Inflammatory macrophage (primary cell): Measurements from ENCODE around the gene DYSF.

Experiments used
- DNase-seq, 2 donors: peaks; one replicate each; pipeline ENCODE4 v3.0.0-alpha.2; 2020 to 2022

DYSF gene

DNA sequence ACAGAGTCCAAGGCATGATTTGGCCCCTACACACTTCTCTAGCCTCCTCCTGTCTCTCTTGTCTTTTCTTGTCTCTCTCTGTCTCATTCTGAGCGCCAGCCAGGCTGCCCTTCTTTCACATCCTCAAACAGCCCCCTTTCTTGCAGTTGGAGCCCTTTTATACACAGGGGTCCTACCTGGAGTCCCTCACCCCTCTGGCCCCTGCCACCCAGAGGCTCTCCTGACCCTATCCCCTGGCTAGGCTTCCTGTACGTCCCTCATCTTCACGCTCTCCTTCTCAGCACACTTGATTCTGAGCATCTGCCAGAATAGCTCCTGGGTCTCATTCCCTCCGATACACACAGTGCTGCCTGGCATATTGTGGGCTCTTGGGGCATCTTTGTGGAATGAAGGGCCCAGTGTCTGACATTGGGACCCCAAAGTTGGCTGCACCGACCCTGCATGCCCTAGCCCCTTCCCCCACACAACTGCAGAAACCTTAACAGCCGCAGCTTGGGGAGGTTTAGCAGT is 261.9 kb downstream of the DYSF start:
- DNase-seq = no peak

DNA sequence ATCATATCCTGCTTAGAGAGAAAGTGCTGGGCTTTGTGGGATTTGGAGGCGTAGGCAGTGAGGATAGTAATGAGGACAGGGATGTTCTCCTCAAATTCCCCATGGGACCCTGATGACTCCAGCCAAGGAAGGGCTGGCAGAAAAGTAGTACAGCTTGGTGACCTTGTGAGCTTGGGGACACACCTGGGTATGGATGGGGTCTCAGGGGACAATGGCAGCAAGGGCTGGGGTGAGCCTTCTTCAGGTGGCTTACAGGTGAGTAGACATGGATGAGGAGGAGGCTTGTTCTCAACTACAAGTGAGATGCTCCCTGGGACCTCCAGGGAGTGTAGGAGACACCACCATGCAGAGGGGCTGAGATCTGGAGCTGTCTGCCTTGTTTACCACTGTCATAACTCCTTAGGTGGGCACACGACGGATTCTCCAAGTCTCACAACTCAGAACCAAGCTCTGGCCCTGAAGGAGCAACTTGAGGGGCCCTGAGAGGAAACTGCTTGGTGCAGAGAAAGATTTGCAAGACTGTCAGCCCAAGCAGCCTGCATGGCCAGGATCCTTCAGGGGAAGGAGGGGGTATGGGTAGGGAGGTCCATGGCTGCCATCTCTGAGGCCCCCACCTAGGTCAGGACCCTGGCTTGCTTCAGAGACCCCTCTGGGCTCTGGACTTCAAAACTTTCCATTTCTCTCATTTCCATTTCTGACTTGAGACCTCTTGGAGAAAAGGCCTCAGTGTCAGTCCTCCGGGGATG is 262.8 kb downstream of the DYSF start:
- DNase-seq = no peak

DNA sequence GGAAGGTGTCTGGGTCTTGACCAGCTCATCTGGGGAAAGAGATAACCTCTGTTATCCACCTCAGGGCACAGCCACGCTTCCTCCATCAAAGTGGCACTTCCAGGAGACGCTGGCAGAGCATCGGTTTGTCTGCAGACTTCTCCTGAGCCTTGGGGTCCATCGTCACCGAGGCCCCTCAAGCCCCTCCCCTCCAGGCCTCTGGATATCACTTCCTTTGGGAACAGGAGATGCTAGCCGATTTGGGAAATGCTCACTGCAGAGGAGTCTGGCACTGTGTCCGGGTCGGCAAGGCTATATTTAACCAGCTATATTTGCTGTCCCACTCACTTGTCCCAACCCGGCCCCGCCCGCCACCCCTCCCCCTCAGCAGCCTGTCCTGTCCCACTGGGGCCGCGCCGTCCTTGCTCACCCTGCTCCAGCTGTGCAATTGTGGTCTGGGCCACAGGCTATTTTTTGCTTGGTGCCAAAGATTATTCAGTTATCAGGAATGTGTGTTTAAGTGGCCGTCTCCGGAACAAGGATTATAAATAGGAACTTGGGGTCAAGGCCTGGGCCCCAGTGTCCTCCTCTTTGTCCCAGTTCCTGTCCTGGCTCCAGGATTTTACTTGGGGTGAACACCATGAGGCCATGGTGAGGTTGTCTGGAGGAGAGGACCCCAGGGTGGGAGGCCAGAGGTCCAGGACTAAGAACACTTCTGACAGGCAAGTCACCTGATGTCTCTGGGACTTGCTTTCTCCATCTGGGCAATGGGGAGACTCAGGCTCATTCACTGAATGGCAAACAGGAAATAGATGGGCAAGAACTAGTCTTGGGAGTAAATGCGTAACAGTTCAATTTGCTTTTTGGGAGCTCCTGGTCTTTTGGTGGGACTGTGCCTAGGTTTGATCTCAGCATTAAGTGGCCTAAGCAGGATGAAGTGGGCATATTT is 263.6 kb downstream of the DYSF start:
- no peak for DNase-seq

DNA sequence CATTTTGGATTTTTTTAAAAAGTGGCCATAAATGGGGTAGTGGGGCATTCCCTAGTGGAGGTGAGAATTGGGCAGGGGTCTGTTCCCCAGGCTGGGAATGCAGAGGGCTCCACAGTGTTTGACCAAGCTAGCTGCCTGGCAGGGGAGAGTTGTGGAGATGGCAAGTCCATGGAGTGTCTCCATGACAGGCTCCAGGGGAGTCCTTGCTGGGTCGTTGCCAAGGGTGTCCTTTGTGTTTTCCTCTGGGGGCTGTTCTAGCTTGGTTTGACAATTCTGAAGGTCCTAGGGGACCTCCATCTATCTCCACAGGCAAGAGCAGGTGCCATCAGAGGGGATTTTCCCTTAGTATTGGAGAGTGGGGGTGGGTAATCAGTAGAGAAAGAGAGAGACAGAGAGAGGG is 265.3 kb downstream of the DYSF start:
- DNase-seq = no peak

DNA sequence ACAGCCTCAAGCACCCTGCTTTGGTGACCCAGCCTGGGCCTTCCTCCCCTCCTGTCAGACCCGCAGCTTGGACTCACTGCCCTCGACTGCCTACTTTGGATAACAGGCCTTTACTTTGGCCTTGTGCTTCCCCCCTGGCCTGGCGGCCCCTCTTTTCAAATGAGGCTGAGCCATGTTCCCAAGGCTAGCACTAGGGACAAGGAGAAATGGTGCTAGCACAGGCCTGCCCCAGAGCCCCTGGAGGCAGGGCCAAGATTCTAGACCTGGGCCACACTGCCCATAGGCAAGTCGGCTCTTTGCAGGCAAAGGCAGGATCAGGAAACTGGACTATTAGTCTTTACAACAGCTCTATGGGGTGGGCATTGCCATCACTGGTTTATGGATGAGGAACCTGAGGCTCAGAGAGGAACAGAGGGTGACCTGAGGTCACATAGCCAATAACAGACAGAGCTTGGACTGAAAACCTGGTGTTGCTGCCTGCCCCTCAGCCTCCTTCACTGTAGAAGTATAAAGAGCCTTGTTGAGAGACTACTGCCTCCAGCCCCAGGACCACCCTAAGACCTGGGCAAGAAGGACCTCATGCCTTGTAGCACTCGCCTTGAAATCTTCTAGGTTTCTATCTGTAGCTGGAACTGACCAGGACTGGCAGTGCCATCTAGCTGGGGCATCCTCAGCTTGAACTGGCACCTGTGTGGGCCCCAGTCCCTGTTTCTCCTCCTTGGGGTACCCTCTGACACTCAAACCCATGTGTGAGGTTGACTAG is 266.3 kb downstream of the DYSF start:
- no peak for DNase-seq

DNA sequence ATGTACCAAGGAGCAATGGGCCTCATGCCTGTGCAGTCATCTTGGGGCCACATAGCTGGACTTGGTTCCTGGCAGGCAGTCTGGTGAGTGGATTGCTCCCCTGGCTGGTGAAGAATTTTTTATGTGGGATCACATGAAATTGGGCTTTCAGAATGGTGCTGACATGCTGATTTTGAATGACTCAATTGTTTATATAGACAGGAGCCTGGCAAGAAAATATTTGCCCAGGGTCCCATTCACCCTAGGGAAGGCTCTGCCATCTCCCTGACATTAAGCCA is 266.9 kb downstream of the DYSF start:
- no peak for DNase-seq

DNA sequence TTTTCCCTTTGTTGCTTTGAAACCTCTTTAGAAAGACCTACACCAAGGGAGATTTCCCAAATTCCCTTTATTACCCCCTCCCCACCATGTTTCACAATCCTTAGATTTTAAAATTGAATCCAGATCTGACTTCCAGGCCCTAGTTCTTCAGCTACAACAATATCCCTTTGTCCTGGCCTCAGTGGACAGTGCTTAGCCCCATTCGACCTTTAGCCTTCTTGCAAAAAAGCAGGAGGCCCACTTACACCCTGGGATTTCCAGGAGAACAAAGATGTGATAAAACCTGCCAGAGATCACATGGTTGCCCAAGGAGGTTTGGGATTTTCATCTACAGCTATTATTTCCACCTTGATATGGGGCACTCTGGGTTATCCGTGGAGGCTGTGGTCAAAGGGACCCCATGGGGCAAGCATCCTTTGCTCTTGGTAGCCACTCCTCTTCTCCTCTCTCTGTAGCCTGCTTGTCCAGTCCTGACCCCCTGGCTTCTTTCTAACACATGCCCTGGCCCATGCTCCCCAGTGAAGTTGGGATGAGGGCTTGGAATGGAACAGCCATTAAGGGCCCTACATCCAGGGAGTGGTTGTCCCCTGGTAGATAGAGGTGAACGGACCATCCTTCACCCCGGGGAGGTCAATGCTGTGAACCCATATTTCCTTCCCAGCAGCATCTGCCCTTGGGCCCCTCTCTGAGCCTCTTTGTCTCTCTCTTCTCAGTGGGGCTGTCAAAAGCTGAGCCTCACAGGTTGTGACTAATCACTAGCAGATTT is 267.4 kb downstream of the DYSF start:
- no peak for DNase-seq

DNA sequence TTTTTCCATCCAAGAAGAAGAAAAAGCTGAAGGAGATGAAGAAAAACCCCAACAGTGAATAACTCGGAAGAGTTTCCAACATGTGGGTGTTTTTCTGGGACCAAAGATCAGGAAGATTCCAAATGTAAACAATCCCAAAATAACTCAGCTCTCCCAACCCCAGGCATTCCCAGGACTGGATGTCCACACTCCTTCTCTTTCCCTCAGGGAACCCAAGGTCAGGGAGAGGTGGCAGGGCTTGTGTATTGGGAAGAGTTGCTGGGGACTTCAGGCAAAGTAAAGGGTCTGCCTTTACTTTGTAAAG is 268.0 kb downstream of the DYSF start:
- DNase-seq = no peak

DNA sequence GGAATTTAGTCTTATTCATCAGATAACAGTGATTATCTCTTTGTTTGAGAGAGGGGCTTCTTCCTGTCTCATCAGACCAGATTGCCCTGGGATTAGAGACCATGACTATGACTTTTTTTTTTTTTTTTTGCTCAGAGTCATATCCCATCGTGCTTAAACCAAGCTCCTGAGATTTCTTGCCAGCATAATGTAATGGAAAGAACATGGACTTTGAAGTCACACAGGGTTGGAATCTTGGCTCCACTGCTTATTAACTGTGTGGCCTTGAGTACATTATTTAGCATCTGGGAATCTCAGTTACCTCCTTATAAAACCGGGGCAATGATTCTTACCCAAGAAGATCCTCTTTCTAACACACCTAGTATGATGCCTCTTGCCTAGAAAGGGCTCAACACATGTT is 268.3 kb downstream of the DYSF start:
- DNase-seq = no peak

DNA sequence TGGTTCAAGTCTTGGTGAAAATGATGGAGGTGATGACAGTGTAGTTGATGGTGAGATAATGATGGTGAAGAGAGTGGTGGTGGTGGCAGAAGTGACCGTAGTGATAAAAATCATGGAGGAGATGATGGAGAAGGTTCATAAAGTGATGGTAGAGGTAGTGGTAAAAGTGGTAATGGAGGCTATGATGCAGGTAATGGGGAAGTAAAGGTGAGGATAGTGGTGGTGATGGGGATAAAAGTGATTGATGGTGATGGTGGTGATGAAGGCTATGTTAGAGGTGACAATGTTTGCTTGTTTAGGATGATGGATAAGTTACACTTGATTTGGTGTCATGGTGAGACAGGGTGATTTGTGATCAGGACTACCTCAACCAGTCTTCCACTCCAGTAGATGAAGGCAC is 268.9 kb downstream of the DYSF start:
- no peak for DNase-seq

DNA sequence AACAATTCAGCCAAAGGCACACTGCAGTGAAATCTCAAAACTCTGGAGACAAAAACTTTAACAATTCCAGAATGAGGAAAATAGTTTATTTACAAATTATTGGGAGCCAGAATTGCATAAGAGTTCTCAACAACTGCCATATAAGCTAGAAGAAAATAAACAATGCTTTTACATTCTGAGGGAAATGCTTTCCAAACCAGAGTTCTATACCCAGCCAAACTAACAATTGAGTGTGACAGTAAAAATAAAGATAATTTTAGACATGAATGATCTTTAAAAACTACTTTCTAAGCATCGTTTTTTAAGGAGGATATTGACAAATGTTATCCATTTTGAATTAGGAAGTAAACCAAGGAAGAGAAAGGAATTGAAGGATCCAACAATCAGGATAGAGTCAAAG is 271.4 kb downstream of the DYSF start:
- DNase-seq = no peak

DNA sequence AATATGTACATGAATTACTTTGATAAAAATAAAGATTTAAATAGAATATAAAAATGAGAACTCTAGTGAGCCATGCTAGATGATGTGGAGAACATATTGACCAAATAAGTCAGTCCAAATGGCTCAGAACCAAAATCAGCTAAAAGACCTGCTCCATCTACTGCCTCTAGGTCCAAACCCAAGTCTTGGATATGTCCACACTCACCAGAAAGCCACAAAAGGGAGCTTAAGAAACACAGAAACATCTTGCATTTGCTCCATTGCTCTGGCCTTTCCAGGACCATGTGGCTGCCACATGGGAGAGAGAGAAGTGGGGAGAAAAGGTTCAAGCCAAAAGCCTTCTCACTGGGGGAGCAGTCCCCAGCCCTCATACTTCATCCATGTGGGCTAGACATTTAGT is 272.5 kb downstream of the DYSF start:
- DNase-seq = no peak

DNA sequence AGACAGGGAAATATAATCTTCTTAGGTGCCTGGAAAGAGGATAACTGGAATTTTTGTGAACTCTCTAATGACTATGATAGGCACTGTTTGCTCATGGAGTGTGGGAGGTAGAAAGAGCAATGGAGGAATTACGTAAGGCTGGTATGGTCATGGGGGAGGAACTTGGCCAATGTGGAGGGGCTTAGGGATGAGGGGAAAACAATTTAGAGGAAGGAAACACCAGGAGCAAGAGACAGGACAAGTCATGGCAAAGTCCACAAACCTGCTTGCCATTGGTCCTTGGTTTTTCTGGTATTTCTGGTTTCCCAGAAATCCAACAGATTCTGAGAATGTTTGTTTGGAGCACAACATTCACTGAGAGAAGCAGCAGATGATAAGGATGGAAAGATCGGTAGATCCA is 274.2 kb downstream of the DYSF start:
- no peak for DNase-seq

DNA sequence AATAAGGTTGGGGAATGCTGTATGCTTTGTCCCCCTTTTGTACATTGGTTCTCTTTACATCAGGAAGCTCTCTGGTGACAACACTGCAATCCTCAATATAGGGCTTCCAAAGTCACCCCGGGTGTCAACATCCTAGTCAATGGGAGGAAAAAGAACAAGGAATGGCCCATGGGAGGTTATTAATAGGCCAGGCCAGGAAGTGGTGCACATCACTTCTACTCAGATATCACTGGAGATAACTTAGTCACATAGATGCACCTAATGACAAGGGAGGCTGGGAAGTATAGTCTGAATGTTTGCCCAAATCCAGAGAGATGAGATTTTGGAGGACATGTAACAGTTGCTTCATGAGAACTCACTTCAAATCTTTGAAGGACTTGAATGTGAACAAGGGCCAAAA is 274.7 kb downstream of the DYSF start:
- DNase-seq = no peak

DNA sequence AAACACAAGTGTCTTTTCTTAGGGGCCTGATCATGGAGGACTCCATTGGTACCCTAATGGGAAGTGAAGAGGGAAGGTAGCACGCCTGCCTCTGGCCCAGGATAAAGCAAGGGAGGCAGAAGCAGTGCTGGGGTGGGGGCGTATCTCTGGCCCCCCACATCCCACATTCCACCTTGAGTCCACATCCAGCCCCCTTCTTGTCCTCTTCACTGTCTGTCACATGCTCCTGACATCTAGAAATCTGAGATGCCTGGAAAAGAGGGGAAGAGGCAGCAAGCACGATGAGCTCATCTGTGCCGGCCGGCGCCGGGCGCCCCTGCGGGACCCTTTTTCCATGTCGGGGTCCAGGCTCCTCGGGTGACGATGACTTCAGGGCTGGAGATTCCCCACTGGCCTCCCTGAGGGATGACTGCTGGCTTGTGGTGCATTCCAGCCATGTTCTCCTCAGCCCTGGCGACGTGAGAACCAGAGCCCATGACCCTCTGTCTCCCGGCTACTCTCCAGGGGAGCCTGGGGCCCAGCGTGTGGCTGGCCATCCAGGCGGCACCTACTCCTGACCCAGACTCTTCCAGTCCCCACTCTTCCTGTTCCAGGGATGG is 277.5 kb downstream of the DYSF start:
- DNase-seq = no peak

DNA sequence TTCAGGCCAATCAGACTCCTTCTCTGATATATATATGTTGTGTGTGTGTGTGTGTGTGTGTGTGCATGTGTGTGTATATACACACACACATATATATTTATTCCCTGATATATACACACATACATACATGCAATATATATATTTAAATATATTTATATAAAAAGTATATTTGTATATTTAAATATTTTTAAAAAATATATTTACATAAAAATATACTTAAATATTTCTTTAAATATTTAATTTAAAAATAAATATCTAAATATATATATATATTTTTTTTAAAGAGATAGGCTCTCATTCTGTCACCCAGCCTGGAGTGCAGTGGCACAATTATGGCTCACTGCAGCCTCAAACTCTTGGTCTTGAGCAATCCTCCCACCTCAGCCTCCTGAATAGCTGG is 281.3 kb downstream of the DYSF start:
- no peak for DNase-seq

DNA sequence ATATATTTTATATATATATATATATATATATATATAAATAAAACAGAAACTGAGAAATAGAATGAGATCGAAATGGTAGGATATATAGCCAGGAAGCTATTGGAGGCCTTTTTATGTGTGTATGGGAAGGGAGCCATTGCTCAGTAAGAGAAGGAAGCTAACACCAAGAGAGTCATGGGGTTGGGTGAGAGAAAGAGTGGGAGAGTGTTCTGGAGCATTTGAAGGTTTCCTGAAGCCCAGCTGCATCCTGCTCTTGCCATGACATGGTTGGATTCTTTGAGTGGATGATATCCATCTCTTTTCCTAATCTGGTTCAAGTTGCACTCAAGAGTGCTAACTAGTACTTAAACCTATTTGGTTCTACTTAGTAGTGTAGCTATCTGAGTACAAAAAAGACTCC is 282.3 kb downstream of the DYSF start:
- DNase-seq = no peak
